HL-60 (cell line): Measurements from ENCODE around the gene AHCTF1.

Source experiments
- GABPA ChIP-seq: IDR thresholded peaks from 2 replicates; pipeline ENCODE4 v1.6.1; 2012; ENCODE audit warnings: low read depth
- POLR2AphosphoS5 ChIP-seq: IDR thresholded peaks from 2 replicates; pipeline ENCODE4 v1.6.1; 2012; ENCODE audit warnings: low read depth
- SPI1 ChIP-seq: IDR thresholded peaks from 2 replicates; pipeline ENCODE4 v1.6.1; 2012; ENCODE audit warnings: low read depth, mild to moderate bottlenecking, borderline replicate concordance
- TF ChIP-seq, protein P1 (sequence below): IDR thresholded peaks from one replicate; pipeline ENCODE4 v1.5.1; 2011; ENCODE audit warnings: low read length, control low read depth, inconsistent platforms; ENCODE audit not compliant: insufficient read depth
- TF ChIP-seq, protein P2 (sequence below): IDR thresholded peaks from 2 replicates; pipeline ENCODE4 v1.6.1; 2012; ENCODE audit warnings: low read depth; ENCODE audit not compliant: insufficient replicate concordance

DNA sequence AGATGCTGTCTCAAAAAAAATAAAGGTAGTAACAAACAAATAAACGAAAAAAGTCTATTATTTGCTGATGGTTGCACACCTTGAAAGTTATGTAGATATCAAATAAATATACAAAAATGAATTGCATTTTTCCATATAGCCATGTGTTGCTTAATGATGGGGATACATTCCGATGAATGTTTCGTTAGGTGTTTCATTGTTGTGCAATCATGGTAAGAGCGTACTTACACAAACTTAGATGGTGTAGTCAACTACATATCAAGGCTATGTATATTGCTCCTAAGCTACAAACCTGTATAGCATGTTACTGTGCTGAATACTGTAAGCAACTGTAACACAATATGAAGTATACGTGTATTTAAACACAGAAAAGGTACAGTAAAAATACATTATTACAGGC is 34.4 kb downstream of the AHCTF1 start:
- TF ChIP-seq, protein P1, sequence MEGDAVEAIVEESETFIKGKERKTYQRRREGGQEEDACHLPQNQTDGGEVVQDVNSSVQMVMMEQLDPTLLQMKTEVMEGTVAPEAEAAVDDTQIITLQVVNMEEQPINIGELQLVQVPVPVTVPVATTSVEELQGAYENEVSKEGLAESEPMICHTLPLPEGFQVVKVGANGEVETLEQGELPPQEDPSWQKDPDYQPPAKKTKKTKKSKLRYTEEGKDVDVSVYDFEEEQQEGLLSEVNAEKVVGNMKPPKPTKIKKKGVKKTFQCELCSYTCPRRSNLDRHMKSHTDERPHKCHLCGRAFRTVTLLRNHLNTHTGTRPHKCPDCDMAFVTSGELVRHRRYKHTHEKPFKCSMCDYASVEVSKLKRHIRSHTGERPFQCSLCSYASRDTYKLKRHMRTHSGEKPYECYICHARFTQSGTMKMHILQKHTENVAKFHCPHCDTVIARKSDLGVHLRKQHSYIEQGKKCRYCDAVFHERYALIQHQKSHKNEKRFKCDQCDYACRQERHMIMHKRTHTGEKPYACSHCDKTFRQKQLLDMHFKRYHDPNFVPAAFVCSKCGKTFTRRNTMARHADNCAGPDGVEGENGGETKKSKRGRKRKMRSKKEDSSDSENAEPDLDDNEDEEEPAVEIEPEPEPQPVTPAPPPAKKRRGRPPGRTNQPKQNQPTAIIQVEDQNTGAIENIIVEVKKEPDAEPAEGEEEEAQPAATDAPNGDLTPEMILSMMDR = no peak
- no peak for TF ChIP-seq POLR2AphosphoS5
- no peak for TF ChIP-seq GABPA
- TF ChIP-seq, protein P2, sequence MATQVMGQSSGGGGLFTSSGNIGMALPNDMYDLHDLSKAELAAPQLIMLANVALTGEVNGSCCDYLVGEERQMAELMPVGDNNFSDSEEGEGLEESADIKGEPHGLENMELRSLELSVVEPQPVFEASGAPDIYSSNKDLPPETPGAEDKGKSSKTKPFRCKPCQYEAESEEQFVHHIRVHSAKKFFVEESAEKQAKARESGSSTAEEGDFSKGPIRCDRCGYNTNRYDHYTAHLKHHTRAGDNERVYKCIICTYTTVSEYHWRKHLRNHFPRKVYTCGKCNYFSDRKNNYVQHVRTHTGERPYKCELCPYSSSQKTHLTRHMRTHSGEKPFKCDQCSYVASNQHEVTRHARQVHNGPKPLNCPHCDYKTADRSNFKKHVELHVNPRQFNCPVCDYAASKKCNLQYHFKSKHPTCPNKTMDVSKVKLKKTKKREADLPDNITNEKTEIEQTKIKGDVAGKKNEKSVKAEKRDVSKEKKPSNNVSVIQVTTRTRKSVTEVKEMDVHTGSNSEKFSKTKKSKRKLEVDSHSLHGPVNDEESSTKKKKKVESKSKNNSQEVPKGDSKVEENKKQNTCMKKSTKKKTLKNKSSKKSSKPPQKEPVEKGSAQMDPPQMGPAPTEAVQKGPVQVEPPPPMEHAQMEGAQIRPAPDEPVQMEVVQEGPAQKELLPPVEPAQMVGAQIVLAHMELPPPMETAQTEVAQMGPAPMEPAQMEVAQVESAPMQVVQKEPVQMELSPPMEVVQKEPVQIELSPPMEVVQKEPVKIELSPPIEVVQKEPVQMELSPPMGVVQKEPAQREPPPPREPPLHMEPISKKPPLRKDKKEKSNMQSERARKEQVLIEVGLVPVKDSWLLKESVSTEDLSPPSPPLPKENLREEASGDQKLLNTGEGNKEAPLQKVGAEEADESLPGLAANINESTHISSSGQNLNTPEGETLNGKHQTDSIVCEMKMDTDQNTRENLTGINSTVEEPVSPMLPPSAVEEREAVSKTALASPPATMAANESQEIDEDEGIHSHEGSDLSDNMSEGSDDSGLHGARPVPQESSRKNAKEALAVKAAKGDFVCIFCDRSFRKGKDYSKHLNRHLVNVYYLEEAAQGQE = no peak
- TF ChIP-seq SPI1 = no peak
